T-helper 22 cell (primary cell): ENCODE data around the gene ARMC2.
"Not testable (repeated sequence)": the region's sequence is repeated elsewhere in the genome, so short reads cannot be mapped to it uniquely, and the experiment has no call there.

Experiments used
- DNase-seq: peaks from one replicate; pipeline ENCODE4 v3.0.0-alpha.2; 2020; ENCODE audit warnings: low read depth

The ARMC2 gene

DNA sequence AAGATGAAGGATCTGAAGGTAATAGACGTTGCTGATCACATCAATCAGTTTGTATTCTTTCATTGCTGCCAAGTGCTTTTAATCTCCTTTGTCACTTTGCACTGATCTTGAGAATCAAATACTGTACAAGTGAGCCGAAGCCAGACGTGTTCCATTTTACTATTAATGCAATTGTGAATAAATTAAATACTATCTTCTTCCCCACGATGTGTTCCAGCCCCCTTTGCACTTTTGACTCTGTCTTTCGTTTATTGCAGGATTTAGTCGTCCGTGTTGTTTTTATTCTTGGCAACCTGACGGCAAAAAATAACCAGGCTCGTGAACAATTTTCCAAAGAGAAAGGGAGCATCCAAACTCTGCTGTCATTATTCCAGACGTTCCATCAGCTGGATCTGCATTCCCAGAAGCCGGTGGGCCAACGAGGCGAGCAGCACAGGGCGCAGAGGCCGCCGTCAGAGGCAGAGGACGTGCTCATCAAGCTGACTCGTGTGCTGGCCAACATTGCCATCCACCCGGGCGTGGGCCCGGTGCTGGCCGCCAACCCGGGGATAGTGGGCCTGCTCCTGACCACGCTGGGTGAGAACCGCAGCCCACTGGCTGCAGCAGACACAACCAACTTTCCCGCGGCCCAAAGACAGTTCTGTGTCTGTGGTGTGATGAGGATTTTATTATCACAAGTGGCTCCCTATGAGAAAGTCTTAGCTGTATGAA lies 104.7 kb downstream of the ARMC2 start:
- no peak for DNase-seq

DNA sequence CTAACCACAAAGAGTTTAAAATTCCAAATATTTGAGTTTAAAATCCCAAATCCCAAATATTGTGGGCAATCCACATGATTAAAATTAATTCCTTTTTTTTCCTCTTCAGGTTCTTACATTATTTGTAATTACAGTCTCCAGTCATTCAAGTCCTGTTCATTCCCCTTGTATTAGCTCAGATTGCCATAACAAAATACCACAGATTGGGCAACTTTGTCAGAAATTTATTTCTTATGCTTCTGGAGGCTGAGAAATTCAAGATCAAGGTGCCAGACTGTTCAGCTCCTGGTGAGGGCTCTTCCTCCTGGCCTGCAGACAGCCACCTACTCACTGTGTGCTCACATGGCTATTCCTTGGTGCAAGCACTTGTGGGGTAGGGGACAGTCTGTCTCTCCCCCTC lies 105.5 kb downstream of the ARMC2 start:
- no peak for DNase-seq

DNA sequence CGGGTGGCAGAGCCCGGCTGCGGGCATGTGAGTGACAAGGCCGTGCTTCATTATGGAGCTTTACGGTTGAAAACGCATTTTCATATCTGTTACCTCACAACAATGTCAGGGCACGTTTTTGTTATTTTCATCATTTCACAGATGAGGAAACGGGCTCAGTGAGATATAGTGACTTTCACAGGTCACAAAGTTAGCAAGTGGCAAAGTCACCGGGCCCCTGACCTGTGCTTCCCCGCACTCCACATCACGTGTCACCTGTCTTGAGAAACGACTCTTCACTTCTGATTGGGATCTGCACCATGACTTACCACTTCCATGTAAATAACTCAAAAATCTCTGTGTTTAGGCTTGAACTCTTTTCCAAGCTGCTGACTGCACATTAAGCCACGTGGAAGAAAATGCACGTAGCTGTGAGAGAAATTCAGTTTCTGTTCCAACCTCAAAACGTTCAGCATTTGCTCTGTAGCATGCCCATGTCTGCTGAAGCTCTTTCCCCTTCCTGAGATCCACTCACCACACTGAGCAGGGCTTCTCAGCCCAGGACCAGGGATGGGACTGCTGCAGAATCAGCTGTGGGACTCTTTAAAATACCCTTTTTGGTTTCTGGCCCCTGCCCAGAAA lies 107.2 kb downstream of the ARMC2 start:
- DNase-seq = no peak

DNA sequence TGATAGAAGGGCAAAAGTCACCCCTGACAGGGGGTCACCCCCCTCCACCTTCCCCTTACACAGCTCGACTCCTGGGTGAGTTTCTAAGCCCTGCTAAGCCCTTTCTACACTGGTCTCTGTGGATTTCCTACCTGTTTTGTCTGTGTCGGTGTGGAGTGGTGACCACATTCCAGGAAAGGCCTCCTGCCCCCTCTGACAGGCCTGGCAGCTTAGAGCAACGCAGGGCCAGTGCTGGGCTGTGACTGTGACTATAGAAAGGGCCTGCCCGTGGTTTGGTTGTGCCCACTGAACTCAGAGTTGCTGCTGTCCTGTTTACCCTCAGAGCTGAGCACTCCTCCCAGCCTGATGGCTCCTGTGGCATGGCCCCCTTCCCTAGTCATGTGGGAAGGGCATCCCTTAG lies 109.0 kb downstream of the ARMC2 start:
- DNase-seq = no peak

DNA sequence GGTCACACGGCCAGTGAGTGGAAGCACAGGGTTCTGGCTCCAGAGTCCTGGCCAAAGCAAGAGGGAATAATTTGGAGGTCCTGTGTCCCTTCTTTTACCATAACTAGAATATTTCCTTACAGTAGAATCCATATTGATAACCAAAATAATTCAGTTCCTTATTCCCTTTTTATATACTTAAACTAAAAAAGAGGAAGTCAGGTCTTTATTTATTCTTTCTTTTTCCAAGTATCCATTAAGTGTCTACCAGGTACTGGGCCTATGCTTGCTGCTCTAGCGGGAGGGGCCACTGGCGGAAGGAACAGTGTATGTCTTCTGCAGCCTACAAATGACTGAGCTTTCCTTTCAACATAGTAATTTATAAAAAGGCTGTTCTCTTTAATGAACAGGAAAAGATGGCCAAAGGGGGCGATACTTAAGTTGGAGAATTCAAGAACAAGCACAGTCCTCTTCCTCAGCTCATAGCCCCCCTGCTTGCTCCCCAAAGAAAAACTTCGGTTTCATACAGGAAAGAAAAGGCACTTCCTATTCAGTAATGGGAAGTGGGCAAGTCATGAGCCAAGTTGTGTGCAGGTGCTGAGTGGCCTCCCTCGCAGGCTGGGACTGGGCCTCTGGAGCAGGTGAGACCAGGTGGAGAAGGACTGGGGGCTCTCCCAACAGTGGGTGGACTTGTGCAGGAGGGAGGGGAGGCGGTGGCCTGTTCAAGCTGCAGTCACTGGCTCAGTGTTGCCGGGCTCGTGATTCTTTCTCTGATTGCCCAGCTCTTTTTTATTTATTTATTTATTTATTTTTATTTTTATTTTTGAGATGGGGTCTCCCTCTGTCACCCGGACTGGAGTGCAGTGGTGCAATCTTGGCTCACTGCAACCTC lies 110.9 kb downstream of the ARMC2 start:
- DNase-seq = no peak

DNA sequence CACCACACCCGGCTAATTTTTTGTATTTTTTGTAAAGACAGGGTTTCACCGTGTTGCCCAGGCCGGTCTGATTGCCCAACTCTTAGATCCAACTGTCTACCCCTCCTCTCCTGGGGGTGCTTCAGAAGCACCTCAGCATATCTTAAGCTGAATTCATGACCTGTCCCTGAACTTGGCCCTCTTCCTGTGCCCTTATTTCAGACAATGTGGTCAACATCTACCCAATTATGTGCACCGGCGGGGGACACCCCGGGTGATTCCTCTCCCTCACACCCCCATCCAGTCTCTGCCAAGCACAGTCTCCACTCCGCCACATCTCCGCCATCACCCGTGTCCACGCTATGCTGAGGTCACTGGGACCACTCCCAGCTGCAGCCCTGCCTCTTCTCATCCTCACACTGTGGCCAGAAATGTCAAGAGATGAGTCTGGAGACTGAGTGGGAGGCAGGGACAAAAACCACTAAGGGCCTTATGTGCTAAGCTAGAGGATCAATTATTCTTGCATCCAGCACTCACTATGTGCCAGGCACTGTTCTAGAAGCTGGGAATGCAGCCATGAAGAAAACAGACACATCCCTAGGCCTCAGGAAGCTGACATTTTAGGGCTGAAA lies 111.9 kb downstream of the ARMC2 start:
- DNase-seq = no peak

DNA sequence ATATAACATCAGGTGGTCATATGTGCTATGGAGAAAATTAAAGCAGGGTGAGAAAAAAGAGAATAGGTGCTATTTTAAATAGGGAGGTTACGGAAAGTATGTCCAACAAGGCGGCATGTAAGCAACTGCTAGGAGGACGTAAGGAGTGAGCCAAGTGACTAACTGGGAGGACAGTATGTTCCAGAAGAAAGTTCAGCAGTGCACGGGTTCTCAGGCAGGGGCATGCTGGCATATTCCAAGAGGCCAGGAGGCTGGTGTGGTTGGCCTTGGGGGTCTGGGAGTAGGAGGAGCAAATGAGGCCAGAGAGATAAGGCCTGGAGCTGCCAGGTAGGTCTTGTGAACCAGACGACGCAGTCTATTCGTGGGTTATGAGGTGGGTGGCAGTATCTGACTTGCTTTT lies 112.4 kb downstream of the ARMC2 start:
- DNase-seq = no peak

DNA sequence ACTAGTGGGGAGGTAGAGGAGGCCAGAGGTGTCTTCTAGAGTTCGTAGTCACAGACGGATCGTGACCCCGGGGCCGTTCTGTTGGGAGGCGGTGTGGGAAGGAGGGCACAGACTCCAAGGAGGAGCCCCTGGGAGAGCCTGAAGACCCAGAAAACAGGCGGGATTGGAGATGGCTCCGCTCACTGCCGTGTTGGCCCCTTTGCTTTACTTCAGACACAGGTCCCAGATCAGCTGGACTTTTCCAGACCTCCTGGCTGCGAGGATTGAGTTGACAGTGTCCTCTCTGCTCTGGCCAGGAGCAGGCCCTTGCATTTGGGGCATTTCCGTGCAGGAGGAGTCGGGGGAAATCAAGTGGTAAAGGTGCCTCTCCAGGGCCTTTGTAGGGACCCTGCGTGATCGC lies 112.9 kb downstream of the ARMC2 start:
- DNase-seq = no peak

DNA sequence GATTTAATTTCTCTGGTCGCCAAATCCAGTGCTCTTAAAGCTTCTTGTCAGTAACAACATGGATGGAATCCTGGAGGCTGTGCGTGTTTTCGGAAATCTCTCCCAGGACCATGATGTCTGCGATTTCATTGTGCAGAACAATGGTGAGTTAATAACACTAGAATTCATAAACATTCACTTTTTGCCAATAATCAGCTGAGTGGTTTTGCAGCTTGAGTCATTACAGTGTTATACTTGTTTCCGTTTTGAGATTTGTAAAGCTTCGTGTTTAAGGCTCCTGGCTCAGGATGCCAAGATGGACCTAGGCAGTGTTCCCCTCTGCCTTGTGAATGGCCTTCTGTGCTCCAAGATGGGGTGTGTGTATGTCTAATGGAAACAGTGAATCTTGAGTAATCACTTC lies 113.8 kb downstream of the ARMC2 start:
- no peak for DNase-seq

DNA sequence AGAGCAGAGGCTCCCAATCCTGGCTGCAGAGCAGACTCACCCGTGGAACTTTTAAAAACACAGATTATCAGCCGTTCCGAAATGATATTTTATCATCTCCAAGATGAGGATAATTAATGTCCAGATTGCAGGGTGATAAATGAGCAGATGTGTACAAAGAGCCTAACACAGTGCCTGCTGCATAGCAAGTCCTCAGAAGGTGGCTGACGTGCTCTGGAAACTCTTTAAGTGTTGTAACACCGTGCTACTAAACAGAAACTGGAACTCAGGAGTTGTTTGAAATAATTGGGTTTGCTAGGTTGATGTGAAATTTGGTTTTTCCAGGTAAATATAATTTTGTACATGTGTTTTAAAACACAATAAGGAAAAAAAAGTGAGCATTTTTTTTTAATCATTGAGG lies 118.0 kb downstream of the ARMC2 start:
- no peak for DNase-seq

DNA sequence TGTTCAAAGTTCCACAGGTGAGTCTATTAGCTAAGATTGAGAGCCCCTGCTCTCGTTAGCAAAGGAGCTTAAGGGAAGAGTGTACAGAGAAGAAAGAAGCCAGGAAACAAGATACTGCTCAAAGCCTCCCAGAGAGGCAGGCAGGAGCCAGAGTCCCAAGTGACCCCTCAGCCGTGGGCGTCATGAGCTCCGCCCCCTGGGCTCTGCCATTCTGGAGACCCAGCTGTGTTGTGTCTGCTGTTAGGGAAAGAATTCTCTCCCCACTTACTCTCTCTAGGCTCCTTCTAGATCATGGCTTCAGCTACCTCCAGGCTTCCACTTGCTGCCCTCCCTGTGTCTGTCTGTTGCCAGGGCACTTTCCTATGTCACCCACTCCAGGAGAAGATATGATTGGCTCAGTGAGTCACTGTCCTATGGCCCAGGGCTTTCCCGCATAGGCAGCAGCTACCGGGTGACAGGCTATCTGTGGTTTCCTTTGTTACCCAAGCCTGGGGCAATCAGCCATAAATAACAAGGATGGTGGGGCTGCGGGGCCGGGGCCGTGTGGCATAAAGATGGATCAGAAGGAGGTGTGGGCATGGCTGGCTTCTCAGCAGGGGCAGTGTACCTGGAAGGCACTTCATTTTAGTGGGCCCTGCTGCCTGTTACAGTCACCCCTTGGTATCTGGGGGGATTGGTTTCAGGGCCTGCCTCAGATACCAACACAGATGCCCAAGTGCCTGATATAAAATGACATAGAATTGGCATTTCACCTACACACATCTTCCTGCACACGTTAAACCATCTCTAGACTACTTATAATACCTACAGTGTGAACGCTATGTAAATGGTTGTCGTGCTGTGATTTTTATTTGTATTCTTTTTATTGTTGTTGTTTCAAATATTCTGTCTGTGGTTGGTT lies 118.9 kb downstream of the ARMC2 start:
- DNase-seq = no peak

DNA sequence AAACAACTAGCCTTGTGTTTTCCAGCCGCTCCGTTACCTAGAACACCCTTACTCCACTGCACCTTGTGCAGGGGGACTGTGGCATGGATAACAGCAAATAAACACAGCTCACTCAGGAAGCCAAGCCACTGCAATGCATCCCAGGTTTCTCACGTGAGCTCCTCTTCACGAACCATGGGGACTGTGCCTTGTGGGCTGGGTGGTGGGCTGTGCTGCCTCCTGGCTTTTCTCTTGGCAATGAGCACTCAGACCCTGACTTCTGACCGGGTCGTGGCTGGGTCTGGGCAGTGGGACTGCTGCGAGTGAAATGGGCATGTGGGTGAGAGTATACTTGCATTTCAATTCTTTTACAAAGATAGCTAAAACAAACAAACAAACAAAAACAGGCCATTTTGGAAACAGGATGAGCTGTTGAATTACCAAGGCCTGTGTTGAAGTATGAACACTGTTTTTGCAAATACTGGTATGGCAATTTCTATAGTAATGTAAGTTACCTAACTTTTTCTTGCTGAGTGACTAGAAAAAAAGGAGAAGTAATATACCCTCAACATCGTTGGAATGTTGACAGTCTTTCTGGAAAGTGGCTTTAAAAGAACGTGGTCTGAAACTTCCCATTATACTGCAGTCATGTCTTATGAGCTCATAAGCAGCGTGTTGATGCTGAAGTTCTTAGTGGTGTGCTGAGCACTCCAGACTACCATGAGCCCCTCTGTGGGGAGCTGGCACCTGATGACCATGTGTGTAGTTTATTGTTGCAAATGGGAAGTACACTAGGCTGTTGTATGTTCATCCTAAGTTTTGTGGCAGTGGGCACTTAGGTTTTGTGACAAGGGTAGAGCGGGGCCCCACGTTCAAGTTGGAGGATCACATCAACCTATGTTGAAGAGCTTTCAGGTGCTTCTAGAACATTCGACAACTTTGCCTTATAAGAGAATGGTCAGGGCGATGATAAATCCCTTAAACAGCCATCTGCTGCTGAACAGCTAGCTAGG lies 120.4 kb downstream of the ARMC2 start:
- DNase-seq = no peak

DNA sequence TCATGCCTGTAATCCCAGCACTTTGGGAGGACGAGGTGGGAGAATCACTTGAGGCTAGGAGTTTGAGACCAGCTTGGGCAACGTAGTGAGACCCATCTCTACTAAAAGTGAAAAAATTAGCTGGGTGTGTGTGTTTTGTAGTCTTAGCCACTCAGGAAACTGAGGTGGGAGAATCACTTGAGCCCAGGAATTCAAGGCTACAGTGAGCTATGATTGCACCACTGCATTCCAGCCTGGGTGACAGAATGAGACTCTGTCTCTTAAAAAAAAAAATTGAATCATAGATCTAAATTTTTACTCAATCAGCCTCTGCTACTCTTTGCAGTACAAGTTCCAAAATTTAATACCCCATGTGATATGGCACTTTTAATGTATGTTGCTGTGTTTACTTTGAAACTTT lies 121.6 kb downstream of the ARMC2 start:
- no peak for DNase-seq

DNA sequence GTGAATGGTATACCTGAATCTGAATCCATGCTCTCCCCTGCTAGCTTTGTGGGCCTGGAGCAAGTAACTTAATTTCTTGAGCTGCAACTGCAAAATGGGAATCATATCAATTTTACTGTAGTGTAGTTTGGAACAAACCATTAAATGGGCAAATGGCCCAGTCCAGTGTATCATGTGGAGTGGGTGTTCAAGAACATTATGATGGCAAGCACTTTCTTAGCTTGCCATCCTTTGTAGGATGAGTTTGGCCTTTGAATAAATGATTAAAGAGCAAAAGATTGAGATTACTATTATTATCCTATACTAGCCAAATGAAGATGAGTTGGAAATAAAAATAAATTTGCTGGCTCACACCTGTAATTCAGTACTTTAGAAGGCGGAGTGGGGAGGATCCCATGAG lies 126.0 kb downstream of the ARMC2 start:
- DNase-seq = no peak

DNA sequence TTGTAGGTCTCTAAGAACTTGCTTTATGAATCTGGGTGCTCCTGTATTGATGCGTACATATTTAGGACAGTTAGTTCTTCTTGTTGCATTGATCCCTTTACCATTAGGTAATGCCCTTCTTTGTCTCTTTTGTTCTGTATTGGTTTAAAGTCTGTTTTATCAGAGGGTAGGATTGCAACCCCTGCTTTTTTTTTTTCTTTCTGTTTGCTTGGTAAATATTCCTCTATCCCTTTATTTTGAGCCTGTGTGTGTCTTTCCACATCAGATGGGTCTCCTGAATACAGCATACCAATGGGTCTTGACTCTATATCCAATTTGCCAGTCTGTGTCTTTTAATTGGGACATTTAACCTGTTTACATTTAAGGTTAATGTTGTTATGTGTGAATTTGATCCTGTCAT lies 130.4 kb downstream of the ARMC2 start:
- DNase-seq = not testable (repeated sequence)

DNA sequence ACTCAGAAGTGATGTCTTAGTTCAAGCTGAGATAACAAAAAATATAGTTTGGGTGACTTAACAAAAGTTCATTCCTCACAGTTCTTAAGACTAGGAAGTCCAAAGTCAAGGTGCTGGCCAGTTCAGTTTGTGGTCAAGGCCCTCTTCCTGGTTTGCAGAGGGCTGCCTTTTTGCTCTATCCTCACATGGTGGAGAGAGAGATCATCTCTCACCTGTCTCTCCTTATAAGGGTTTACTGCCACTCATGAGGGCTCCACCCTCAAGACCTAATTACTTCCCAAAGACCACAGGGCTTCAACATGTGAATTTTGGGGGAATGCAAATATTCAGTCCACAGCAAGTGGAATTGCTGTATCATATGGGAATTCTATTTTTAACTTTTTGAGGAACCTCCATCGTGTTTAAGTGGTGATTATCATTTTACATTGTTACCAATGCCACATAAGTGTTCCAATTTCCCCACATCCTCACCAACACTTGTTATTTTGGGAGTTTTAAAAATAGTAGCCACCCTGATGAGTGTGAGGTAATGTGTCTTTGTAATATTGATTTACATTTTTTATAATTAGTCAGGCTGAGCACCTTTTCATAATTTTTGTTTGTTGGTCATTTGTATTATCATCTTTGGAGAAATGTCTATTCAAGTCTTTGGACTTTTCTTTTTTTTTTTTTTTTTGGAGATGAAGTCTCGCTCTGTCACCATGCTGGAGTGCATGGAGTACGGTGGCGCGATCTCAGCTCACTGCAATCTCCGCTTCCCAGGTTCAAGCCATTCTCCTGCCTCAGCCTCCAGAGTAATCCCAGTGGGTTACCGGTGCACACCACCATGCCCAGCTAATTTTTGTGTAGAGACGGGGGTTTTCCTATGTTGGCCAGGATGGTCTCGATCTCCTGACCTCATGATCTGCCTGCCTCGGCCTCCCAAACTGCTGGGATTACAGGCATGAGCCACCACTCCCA lies 134.2 kb downstream of the ARMC2 start:
- no peak for DNase-seq

DNA sequence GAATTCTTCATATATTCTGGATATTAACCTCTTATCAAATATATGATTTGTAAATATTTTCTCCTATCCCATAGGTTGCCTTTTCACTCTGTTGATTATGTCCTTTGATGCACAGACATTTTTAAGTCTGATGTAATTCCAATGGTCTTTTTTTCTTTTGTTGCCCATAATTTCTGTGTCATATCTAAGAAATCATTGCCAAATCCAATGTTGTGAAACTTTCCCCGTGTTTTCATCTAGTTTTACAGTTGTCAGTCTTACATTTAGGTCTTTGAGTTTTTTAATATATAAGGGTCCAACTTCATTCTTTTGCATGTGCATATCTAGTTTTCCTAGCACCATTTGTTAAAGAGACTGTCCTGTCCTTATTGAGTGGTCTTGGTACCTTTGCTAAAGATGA lies 134.9 kb downstream of the ARMC2 start:
- no peak for DNase-seq

DNA sequence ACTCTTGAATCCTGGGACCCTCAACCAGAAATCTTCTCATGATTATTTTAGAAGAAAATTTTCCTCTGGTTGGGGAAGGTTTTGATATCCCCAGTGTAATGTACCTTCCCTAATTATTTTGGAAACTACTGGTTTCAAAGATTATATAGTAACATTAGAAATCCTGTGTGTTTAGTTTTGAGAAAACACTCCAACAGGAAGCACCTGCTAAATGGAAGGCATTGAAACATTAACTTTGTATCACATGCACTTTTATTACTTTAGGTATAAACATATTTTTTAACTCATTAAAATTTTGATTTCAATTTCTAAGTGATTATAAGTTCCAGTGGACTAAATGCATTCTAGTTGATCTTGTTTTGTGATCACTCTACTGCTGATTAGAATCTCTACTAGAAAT lies 137.1 kb downstream of the ARMC2 start:
- DNase-seq = no peak

DNA sequence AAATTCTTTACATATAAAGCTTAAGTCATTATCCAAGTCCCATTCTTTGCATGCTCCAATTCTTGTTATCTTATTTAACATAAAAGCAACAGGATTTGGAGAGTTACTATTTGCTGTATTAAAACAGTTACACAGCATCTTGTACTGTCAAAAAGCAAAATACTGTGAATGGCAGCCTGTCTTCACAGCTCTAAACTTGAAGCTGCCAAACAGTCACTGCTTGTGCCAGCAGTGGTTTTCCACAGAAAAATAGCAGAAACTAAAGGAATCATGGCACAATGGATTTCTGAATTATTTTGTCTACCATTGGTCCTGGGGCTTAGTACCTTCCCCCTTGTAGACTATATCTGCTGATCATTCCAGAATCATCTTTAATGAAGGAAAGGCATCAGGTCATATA lies 138.9 kb downstream of the ARMC2 start:
- no peak for DNase-seq
